Measurements from ENCODE around the gene NDUFS1. TPM values are rescaled to one million over a fixed set of nuclear protein-coding genes. Genes with fewer than 3 reads are reported as not detected.
"Not testable (repeated sequence)": the region's sequence is repeated elsewhere in the genome, so short reads cannot be mapped to it uniquely, and the experiment has no call there.

Gene NDUFS1
- total RNA-seq, 1 donor from 2014 or later: 47.3 TPM

GRCh38 chr2:206112846-206113547 lies 46.2 kb downstream of the NDUFS1 start:
- H3K4me1 Mint-ChIP-seq: no peaks in the 10 kb centered on the region
- no peak for DNase-seq
- ChIA-PET POLR2A (no interaction called here), CTCF (no interaction called here)
- no peak overlapping the region for H3K4me3 Mint-ChIP-seq
- H3K27ac Mint-ChIP-seq: no peak overlapping the region
- H3K36me3 Mint-ChIP-seq (ENCODE audit: low read depth): peaks cover 14% of the 10 kb centered on the region
- no peaks in the 10 kb centered on the region for H3K27me3 Mint-ChIP-seq
- TF ChIP-seq CTCF (IDR thresholded peaks at IDR 0.05): no peak
- H3K9me3 Mint-ChIP-seq: peaks cover 4% of the 10 kb centered on the region
- intact Hi-C loops (cut with micrococcal nuclease): no loop called here
- no peak for ATAC-seq (ENCODE audit: low read depth)

GRCh38 chr2:206112108-206112507 lies 47.1 kb downstream of the NDUFS1 start:
- TF ChIP-seq CTCF (IDR thresholded peaks at IDR 0.05): no peak
- H3K4me3 Mint-ChIP-seq: no peak overlapping the region
- ATAC-seq (ENCODE audit: low read depth) (no peak), DNase-seq (no peak)
- peaks cover 14% of the 10 kb centered on the region for H3K36me3 Mint-ChIP-seq (ENCODE audit: low read depth)
- intact Hi-C loops (cut with micrococcal nuclease): no loop called here
- no peaks in the 10 kb centered on the region for H3K27me3 Mint-ChIP-seq
- H3K9me3 Mint-ChIP-seq: peaks cover 4% of the 10 kb centered on the region
- POLR2A ChIA-PET: no interaction called here
- CTCF ChIA-PET: no interaction called here
- H3K27ac Mint-ChIP-seq: no peak overlapping the region
- no peaks in the 10 kb centered on the region for H3K4me1 Mint-ChIP-seq

- ChIA-PET POLR2A (no interaction called here), CTCF (no interaction called here)
- no peak overlapping the region for H3K27ac Mint-ChIP-seq
- intact Hi-C loops (cut with micrococcal nuclease): no loop called here
- H3K4me1 Mint-ChIP-seq: no peaks in the 10 kb centered on the region
- H3K27me3 Mint-ChIP-seq: no peaks in the 10 kb centered on the region
- H3K4me3 Mint-ChIP-seq: no peak overlapping the region
- TF ChIP-seq CTCF (IDR thresholded peaks at IDR 0.05): no peak
- H3K9me3 Mint-ChIP-seq: peaks cover 4% of the 10 kb centered on the region
- no peaks in the 10 kb centered on the region for H3K36me3 Mint-ChIP-seq (ENCODE audit: low read depth)
- DNase-seq (no peak), ATAC-seq (ENCODE audit: low read depth) (no peak)
Observed at GRCh38 chr2:206108713-206109112, 50.5 kb downstream of the NDUFS1 start.

GRCh38 chr2:206105541-206105940 lies 53.7 kb downstream of the NDUFS1 start:
- no peak for ATAC-seq (ENCODE audit: low read depth)
- H3K4me3 Mint-ChIP-seq: no peak overlapping the region
- no peaks in the 10 kb centered on the region for H3K27me3 Mint-ChIP-seq
- intact Hi-C loops (cut with micrococcal nuclease): no loop called here
- no peaks in the 10 kb centered on the region for H3K4me1 Mint-ChIP-seq
- ChIA-PET POLR2A (no interaction called here), CTCF (no interaction called here)
- TF ChIP-seq CTCF (IDR thresholded peaks at IDR 0.05): no peak
- H3K36me3 Mint-ChIP-seq (ENCODE audit: low read depth): no peaks in the 10 kb centered on the region
- H3K27ac Mint-ChIP-seq: no peak overlapping the region
- H3K9me3 Mint-ChIP-seq: no peaks in the 10 kb centered on the region
- DNase-seq: no peak

- POLR2A ChIA-PET: no interaction called here
- no peak overlapping the region for H3K4me3 Mint-ChIP-seq
- no peaks in the 10 kb centered on the region for H3K9me3 Mint-ChIP-seq
- no peak for TF ChIP-seq CTCF (IDR thresholded peaks at IDR 0.05)
- no peaks in the 10 kb centered on the region for H3K4me1 Mint-ChIP-seq
- H3K27me3 Mint-ChIP-seq: no peaks in the 10 kb centered on the region
- H3K36me3 Mint-ChIP-seq (ENCODE audit: low read depth): no peaks in the 10 kb centered on the region
- ATAC-seq (ENCODE audit: low read depth): no peak
- intact Hi-C loops (cut with micrococcal nuclease): no loop called here
- H3K27ac Mint-ChIP-seq: no peak overlapping the region
- CTCF ChIA-PET: no interaction called here
- no peak for DNase-seq
Observed at GRCh38 chr2:206105038-206105437, 54.2 kb downstream of the NDUFS1 start.

GRCh38 chr2:206098872-206099271 lies 60.4 kb downstream of the NDUFS1 start:
- CTCF ChIA-PET: not testable (repeated sequence)

More at GRCh38 chr2:206098872-206099271, 60.4 kb downstream of the NDUFS1 start:
- DNase-seq; H3K27me3 Mint-ChIP-seq; ATAC-seq (ENCODE audit: low read depth); H3K9me3 Mint-ChIP-seq; intact Hi-C loops (cut with micrococcal nuclease); H3K27ac Mint-ChIP-seq; H3K4me1 Mint-ChIP-seq; H3K4me3 Mint-ChIP-seq; POLR2A ChIA-PET; H3K36me3 Mint-ChIP-seq (ENCODE audit: low read depth): not testable (repeated sequence)
